Epidermal melanocyte (primary cell): ENCODE results near the gene PNKD.

Experiments used
- DNase-seq: peaks from one replicate; pipeline ENCODE4 v3.0.0; 2011; ENCODE audit warnings: low spot score; ENCODE audit not compliant: insufficient read length

The PNKD gene

GRCh38 chr2:218395826-218396687 lies 125.7 kb downstream of the PNKD start:
- DNase-seq: peak; percentile 77
